Measurements from ENCODE around the gene WDR45.

- TF ChIP-seq CTCF (IDR thresholded peaks at IDR 0.05) (no peak), POLR2A (IDR thresholded peaks at IDR 0.05) (no peak)
Measured at GRCh38 chrX:49117581-49117980, 37.9 kb upstream of the WDR45 start.

All from uterus (tissue), 2 donors.